GM12864 (cell line): ENCODE data around the gene ZC3H6.

ENCODE experiments used
- DNase-seq: peaks from one replicate; pipeline ENCODE4 v3.0.0-alpha.2; 2011; ENCODE audit warnings: low read depth
- H3K4me3 ChIP-seq: 2 replicates; pipeline ENCODE4 v1.5.1; 2011; ENCODE audit warnings: mild to moderate bottlenecking, low read depth, low read length, control low read depth
- CTCF ChIP-seq: IDR thresholded peaks from 2 replicates; pipeline ENCODE4 v1.5.1; 2011; ENCODE audit warnings: low read depth, mild to moderate bottlenecking, moderate library complexity, low read length, control low read depth, inconsistent platforms; ENCODE audit errors: missing control alignments

Gene ZC3H6

GRCh38 chr2:112275311-112275886 lies at the start of gene ZC3H6:
Gene ZC3H6 (plus strand): TSS chr2:112275597. CDS start chr2:112275995, 398 bp downstream.
- no peak for TF ChIP-seq CTCF
- DNase-seq, result peak; percentile 94
- peak within 1 kb of the TSS; percentile 87 for H3K4me3 ChIP-seq

- no peak for DNase-seq
These were observed 46.0 kb upstream of the ZC3H6 start for GRCh38 chr2:112229348-112229747.

GRCh38 chr2:112230371-112230770 lies 45.0 kb upstream of the ZC3H6 start:
- no peak overlapping the region for H3K4me3 ChIP-seq
- DNase-seq, result no peak
- no peak for TF ChIP-seq CTCF

More at GRCh38 chr2:112229348-112229747, 46.0 kb upstream of the ZC3H6 start:
- no peak overlapping the region for H3K4me3 ChIP-seq
- TF ChIP-seq CTCF, result no peak

- DNase-seq, result no peak
- no peak for TF ChIP-seq CTCF
- H3K4me3 ChIP-seq, result no peak overlapping the region
These were observed 35.5 kb upstream of the ZC3H6 start for GRCh38 chr2:112239862-112240261.

GRCh38 chr2:112242384-112242783 lies 33.0 kb upstream of the ZC3H6 start:
- TF ChIP-seq CTCF, result no peak
- no peak for DNase-seq
- no peak overlapping the region for H3K4me3 ChIP-seq

GRCh38 chr2:112243233-112243632 lies 32.2 kb upstream of the ZC3H6 start:
- H3K4me3 ChIP-seq, result no peak overlapping the region
- DNase-seq, result no peak
- no peak for TF ChIP-seq CTCF

- DNase-seq, result no peak
- H3K4me3 ChIP-seq, result no peak overlapping the region
- no peak for TF ChIP-seq CTCF
These were observed 30.5 kb upstream of the ZC3H6 start for GRCh38 chr2:112244854-112245253.
